ENCODE measurements around the gene NOX1. TPM values are rescaled to one million over a fixed set of nuclear protein-coding genes. Genes with fewer than 3 reads are reported as not detected.

Gene NOX1
- total and polyA plus RNA-seq, 2 experiments from 2014 or later, result 0.99 to 3.0 TPM

GRCh38 chrX:100868273-100868672 is 5.9 kb downstream of the NOX1 start:
- Histone ChIP-seq H3K9me2 (replicated peaks; ENCODE audit: insufficient read depth) (no peaks in the 10 kb centered on the region), H3K27ac (no peak overlapping the region), H4K20me1 (ENCODE audit: insufficient read depth, poor library complexity, severe bottlenecking) (no peaks in the 10 kb centered on the region), H3K36me3 (replicated peaks; ENCODE audit: insufficient read depth, low read depth) (no peaks in the 10 kb centered on the region), H3K4me1 (ENCODE audit: insufficient read depth) (no peaks in the 10 kb centered on the region), H3K4me3 (no peak overlapping the region), H3K27me3 (no peaks in the 10 kb centered on the region), H2AFZ (no peak overlapping the region), H3K4me2 (no peak overlapping the region), H3K79me2 (no peaks in the 10 kb centered on the region), H3K9me3 (ENCODE audit: low read depth) (no peaks in the 10 kb centered on the region)
- WGBS (ENCODE audit: low lambda C conversion rate, missing lambda C conversion rate), result 71% methylated on average over 2 of the region's 2 CpGs
- no peak for TF ChIP-seq EZH2phosphoT487 (IDR thresholded peaks at IDR 0.05; ENCODE audit: low read depth, severe bottlenecking, unreplicated experiment)
- no peak for TF ChIP-seq CTCF (IDR thresholded peaks at IDR 0.05; ENCODE audit: poor library complexity)
- no peak for TF ChIP-seq EZH2 (IDR thresholded peaks at IDR 0.05; ENCODE audit: borderline replicate concordance)
- DNase-seq (ENCODE audit: low spot score), result no peak

GRCh38 chrX:100864657-100865391 is 9.3 kb downstream of the NOX1 start:
- Histone ChIP-seq H3K9me2 (replicated peaks; ENCODE audit: insufficient read depth) (no peaks in the 10 kb centered on the region), H3K4me3 (no peak overlapping the region), H4K20me1 (ENCODE audit: insufficient read depth, poor library complexity, severe bottlenecking) (no peaks in the 10 kb centered on the region), H3K36me3 (replicated peaks; ENCODE audit: insufficient read depth, low read depth) (no peaks in the 10 kb centered on the region), H3K27me3 (no peaks in the 10 kb centered on the region), H3K27ac (no peak overlapping the region), H2AFZ (no peak overlapping the region), H3K4me2 (no peak overlapping the region), H3K9me3 (ENCODE audit: low read depth) (no peaks in the 10 kb centered on the region), H3K79me2 (no peaks in the 10 kb centered on the region), H3K4me1 (ENCODE audit: insufficient read depth) (no peaks in the 10 kb centered on the region)
- DNase-seq (ENCODE audit: low spot score), result no peak
- 77% methylated on average over 2 of the region's 2 CpGs for WGBS (ENCODE audit: low lambda C conversion rate, missing lambda C conversion rate)
- no peak for TF ChIP-seq CTCF (IDR thresholded peaks at IDR 0.05; ENCODE audit: poor library complexity)
- no peak for TF ChIP-seq EZH2phosphoT487 (IDR thresholded peaks at IDR 0.05; ENCODE audit: low read depth, severe bottlenecking, unreplicated experiment)
- no peak for TF ChIP-seq EZH2 (IDR thresholded peaks at IDR 0.05; ENCODE audit: borderline replicate concordance)

GRCh38 chrX:100863326-100863864 is 10.8 kb downstream of the NOX1 start:
- WGBS (ENCODE audit: low lambda C conversion rate, missing lambda C conversion rate), result 71% methylated on average over 6 of the region's 6 CpGs
- Histone ChIP-seq H3K4me3 (no peak overlapping the region), H3K27me3 (no peaks in the 10 kb centered on the region), H3K4me1 (ENCODE audit: insufficient read depth) (no peaks in the 10 kb centered on the region), H3K79me2 (no peaks in the 10 kb centered on the region), H4K20me1 (ENCODE audit: insufficient read depth, poor library complexity, severe bottlenecking) (no peaks in the 10 kb centered on the region), H3K4me2 (no peak overlapping the region), H3K9me2 (replicated peaks; ENCODE audit: insufficient read depth) (no peaks in the 10 kb centered on the region), H2AFZ (no peak overlapping the region), H3K36me3 (replicated peaks; ENCODE audit: insufficient read depth, low read depth) (no peaks in the 10 kb centered on the region), H3K27ac (no peak overlapping the region), H3K9me3 (ENCODE audit: low read depth) (no peaks in the 10 kb centered on the region)
- DNase-seq (ENCODE audit: low spot score), result peak; percentile 5
- TF ChIP-seq EZH2 (IDR thresholded peaks at IDR 0.05; ENCODE audit: borderline replicate concordance) (no peak), EZH2phosphoT487 (IDR thresholded peaks at IDR 0.05; ENCODE audit: low read depth, severe bottlenecking, unreplicated experiment) (no peak), CTCF (IDR thresholded peaks at IDR 0.05; ENCODE audit: poor library complexity) (no peak)

Data from hepatocyte (in vitro differentiated cells).